Stimulated activated CD8-positive, alpha-beta memory T cell treated with anti-CD3 and anti-CD28 coated beads, Interleukin-15, amount 100 ng/mL, for 4 hours (primary cell): ENCODE measurements around the gene PCDHA1.

ENCODE experiments used
- DNase-seq, 2 donors: peaks; one replicate each; pipeline ENCODE4 v3.0.0-alpha.2; 2020; ENCODE audit warnings: low read depth in 2 of 2

The PCDHA1 gene

GRCh38 chr5:141042555-141042954 lies 256.6 kb downstream of the PCDHA1 start:
- DNase-seq: no peak

GRCh38 chr5:141050622-141051520 lies 264.9 kb downstream of the PCDHA1 start, which contains the start of gene PCDHB1:
Gene PCDHB1 (plus strand): TSS chr5:141051374. CDS start chr5:141051471, 97 bp downstream.
- no peak for DNase-seq

GRCh38 chr5:141051521-141051866 lies 265.6 kb downstream of the PCDHA1 start:
- no peak for DNase-seq
